Activated CD4-positive, alpha-beta T cell treated with anti-CD3 and anti-CD28 coated beads, Interleukin-2, amount 50 U/mL, for 1 hour (primary cell): ENCODE measurements around the gene CYSLTR2.
"Not testable (repeated sequence)": the region's sequence is repeated elsewhere in the genome, so short reads cannot be mapped to it uniquely, and the experiment has no call there.

Source experiments
- DNase-seq: peaks from one replicate; pipeline ENCODE4 v3.0.0-alpha.2; 2020

The CYSLTR2 gene

DNA sequence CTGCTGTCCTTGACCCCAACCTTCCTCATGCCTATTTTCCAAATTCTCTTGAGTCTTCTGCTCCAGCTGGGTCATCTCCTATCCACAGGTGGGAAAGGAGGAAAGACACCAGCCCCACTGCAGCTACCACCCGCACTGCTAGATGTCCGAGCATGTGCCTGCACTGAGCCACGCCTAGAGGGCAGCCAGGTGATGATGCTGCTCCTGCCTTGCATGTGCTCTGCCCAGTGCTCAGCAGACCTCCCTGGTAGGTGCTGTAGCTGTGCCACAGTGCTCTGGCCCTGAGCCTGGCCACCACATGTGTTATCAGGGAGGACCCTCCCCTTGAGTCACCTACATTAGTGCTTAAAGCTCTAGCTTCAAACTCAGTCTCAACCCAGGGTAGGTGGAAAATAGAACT lies 6.9 kb upstream of the CYSLTR2 start:
- no peak for DNase-seq

DNA sequence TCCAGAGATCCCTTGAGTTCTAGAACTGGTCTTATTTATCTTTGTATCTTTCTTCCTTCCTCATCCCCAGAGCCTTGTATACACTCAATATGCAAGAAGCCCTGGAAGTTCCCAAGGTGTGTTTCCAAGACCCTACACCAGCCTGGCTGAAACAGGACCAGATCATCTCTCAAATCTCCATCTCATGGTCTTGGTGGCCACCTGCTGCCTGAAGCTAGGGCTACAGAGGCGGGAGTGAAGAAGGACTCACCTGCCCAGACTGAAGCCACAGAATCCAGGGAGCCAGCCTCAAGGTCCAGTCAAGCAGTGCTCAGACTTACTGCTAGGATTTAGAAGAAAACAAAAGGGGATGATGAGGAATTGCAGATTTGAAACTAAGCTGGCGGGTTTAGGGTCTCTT lies 6.1 kb upstream of the CYSLTR2 start:
- no peak for DNase-seq

DNA sequence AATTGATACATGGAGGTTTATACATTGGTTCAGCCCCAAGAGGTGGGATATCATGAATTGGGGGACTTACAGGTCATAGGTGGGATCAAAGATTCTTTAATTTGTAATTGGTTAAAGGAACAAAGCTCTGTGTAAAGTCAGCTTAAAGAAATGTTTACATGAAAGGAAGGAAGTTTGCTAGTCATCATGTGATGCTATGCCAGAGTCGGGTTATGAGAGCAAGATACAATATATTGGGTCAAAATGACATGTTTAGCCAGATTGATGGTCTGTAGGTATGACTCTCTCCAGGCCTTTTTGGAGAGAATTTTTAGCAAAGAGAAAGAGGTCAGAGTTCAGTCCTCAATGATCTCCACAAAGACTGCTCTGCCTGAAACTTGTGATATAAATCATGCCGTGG lies 5.3 kb upstream of the CYSLTR2 start:
- no peak for DNase-seq

DNA sequence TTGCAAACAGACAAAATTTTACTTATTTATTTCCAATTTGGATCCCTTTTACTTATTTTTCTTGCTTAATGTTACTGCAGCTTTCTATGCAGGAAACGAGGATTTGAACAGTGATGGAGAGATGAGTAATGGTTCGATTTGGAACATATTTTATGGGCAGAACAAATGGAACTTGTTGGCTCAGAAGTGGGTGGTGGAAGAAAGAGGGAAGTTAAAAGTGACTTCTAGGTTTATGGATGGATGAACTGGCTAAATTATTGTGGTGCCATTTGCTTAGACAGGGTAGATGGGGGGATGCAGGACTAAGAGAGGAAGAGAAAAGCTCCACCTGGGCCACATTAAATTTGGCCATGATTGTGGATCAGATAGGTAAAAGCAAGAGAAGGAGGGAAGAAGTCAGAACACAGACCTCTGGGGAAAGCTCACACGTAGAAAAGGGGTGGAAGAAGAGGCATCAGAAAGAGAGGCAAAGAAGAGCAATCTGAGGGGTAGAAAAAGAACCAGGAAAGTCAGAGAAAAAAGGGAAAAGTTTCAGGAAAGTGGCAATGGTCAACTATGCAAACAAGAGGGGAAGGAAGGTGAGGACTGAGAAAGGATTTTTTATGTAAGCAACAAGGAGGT lies 768 bp upstream of the CYSLTR2 start:
- DNase-seq = no peak

DNA sequence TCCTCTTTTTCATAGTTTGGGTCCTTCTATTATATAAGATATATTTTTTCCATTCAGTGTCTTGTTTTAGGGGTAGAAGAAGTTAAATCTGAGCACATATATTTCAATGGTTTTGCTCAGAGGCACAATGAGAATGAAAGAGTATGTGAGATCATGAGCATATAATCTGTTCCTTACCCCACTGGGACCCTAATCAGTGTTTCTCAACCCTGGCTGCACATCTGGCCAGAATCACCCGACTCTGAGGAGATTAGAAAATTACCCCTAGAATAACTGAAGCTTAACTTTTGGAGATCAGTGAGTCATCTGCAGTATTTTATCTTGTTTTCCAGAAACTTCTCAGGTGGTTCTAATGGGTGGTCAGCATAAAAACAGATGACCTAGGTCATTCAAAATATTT lies 782 bp downstream of the CYSLTR2 start:
- no peak for DNase-seq

DNA sequence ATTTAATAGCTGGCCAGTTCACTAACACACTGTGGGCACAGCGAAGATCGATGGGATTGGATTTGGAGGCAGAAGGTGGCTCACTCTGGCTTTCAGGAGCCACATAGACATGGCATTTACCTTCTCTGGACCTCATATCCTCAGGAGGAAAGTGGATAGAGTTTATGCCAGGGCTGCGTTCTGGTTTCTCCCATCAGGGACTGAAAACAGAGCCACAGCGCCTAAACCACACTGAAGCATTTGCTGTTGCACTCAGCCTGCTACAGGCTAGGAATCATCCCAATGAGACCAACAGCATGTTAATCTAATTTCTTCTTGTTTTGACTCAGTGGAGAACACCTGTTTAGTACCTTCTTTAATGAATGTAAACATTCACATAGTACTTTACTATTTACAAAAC lies 1.6 kb downstream of the CYSLTR2 start:
- DNase-seq = no peak

DNA sequence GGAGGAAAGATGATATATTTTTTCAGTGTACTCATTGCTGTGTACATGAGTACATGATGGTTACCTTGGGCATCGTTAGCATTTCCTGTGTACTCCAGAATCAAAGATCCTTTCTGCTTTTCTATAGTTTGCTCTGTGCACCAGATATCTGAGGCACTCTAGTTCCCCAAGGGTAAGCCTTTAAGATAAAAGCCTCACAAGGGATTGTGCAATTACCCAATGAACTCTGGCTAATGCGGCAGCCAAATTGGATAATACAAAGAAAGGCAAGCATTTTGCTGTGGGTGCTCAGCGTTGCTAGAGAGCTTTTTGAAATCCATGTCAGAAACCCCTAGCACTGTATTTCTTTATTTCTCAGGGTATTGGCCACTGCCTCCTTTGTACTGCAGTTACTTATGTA lies 2.9 kb downstream of the CYSLTR2 start:
- no peak for DNase-seq

DNA sequence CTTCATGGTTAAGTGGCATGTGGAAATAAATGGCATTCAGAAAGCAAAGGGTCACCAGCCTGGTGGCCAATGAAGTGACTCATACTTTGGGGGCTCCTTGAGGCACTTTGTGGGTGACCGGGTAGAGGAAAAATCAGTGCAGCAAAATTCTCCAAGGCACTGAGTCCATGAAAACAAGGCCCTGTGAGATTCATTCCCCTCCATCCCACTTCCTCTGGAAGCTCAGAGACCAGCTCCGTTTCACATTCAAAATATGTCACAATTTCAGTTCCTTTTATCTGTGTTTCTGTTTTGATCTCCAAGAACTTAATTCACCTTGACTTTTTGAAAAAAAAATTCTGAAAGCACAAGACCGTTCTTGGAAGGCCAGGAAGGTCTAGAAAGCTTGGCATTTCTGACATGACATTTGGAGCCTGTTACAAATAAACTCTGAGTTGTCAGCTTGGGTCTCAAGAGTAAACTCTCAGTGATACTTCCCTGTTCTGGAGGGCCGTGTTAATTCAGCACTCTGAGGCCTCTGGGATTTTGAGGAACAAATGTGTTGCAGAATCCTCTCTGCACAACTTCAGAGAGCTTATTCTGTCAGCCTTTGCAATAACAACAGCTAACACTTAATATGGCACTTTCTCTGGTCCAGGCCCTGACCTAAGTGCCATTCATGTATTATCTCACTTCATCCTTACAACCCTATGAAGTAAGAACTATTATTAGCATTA lies 6.8 kb downstream of the CYSLTR2 start:
- DNase-seq = no peak

DNA sequence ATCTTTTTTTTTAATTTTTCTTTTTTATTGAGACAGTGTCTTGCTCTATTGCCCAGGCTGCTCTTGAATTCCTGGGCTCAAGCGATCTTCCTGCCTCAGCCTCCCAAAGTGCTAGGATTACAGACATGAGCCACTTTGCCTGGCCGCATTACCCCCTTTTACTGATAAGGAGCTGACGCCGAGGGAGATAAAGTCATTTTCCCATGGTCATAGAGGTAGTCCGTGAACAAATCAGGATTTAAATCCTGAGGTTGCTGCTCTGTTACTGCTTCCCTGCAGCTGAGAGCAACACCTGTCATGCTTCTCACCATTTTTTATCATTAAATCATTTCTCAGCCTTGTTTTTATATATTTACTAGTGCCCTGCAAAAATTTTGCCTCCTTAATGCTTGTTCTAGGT lies 7.4 kb downstream of the CYSLTR2 start:
- DNase-seq = no peak

DNA sequence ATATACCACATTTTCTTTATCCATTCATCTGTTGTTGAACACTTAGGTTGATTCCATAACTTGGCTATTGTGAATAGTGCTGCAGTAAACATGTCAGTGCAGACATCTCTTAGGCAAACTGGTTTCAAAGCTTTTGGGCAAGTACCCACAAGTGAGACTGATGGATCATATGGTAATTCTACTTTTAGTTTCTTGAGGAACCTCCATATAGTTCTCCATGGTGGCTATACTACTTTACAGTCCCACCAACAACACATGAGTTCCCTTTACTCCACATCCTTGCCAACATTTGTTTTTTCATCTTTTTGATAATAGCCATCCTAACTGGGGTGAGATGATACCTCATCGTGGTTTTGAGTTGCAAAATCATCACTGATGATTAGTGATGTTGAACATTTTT lies 8.5 kb downstream of the CYSLTR2 start:
- DNase-seq = no peak

DNA sequence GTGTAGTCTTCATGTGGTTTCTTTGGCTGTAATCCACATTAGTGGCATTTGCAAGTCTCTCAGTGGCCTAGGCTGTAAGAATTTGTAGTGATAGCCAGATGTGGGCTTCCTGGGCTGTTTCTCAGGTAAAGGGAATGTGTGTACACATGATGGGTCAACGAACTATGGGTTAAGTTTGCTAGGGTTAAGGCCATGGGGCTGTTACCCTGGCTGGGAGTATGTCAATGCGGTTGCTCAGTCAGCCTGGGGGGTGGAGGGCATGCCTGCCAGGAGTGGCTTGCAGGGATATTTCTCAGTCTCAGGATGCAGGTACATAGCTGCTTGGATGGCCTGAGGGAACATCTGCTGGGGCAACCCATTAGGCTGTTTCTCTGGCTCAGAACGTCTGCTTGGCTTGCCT lies 13.4 kb downstream of the CYSLTR2 start:
- DNase-seq = no peak

DNA sequence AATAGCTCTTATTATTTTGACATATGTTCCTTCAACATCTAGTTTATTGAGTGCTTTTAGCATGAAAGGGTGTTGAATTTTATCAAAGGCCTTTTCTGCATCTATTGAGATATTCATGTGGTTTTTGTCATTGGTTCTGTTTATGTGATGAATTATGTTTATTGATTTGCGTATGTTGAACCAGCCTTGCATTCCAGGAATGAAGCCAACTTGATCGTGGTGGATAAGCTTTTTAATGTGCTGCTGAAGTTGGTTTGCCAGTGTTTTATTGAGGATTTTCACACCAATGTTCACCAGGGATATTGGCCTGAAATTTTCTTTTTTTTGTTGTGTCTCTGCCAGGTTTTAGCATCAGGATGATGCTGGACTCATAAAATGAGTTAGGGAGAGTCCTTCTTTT lies 17.7 kb downstream of the CYSLTR2 start:
- not testable (repeated sequence) for DNase-seq

DNA sequence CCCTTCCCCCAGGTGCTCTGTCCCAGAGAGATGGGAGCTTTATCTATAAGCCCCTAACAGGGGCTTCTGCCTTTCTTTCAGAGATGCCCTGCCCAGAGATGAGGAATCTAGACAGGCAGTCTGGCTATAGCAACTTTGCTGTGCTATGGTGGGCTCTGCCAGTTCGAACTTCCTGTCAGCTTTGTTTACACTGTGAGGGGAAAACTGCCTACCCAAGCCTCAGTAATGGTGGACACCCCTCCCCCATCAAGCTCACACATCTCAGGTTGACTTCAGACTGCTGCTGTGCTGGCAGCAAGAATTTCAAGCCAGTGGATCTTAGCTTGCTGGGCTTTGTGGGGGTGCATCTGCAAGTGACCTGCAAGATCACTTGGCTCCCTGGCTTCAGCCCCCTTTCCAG lies 21.5 kb downstream of the CYSLTR2 start:
- DNase-seq = no peak

DNA sequence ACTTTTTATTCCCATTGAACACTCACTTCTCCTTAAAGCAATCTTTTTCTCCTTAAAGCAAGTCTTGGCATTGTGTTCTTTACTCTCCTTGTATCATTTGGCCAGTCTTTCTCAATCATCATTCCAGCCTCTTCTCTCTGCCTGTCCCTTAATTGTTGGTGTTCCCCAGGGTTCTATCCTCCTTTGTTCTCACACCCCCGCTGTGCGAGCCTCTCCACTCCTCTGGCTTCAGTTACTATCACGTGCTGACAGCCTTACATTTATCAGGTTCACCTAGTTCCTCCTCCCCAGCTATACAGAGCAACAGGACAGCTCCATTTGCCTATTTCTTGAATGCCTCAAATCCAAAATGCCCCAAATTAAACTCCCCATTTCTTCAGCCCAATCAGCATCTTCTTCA lies 24.6 kb downstream of the CYSLTR2 start:
- no peak for DNase-seq

DNA sequence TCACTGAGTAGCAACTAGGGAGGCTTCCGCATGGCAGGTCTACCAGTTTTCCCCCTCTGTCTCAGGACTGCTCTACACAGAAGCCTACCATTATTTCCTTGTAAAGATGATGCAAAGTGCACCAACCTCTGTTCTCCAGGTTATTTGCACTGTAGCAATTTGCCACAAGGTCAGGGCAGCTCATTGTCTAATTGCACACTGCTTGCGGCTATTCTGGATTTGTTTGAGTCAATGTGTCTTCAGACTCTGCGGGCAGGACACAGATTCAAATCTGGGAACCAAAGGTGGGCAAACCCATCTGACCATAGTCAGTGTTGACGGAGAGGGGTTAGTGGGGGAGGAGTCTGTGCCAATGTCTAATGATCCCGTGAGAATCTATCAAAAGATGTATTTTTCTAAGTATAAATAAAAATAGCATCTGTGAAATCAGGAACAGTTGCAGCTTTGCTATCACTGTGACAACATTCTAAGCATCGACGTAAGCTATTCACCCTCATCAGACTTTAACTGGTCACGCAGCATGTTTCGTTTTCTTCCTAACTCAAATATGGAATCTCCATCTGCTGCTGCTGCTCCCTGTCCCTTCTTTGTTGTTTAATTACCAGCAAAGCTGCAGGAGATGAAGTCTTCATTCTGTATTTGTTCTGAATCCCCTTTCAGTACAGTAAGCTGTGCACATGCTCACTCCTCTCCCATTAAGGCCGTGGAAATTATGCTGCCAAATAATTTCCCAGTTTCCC lies 26.4 kb downstream of the CYSLTR2 start:
- no peak for DNase-seq

DNA sequence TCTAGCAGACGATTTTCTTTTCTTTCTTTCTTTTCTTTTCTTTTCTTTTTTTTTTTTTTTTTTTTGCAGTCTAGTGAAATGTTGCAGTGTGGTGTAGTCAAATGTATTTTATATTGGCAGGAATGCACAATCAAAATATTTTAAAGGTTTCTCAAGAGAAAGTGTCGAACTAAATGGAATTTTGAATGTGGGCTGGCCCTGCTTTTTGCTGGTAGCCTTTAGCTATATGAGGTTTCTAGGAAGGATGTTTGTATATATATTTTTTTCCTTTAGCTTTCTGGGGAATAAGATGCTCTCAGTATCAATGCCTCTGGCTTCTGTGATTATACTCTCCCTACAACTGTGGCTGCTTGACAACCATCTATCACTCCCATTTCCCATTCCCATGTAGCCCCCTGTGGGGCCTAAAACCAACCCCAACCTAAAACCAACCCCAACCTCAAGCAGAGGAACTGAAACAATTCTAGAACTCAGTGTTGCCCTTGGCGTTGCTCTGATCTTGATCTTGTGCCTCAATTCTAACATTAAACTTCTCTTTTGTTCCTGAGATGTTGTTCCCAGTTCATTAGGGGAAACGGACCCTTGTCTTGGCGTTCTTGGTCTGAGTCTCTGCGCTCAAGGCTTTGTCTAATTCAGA lies 27.1 kb downstream of the CYSLTR2 start:
- no peak for DNase-seq

DNA sequence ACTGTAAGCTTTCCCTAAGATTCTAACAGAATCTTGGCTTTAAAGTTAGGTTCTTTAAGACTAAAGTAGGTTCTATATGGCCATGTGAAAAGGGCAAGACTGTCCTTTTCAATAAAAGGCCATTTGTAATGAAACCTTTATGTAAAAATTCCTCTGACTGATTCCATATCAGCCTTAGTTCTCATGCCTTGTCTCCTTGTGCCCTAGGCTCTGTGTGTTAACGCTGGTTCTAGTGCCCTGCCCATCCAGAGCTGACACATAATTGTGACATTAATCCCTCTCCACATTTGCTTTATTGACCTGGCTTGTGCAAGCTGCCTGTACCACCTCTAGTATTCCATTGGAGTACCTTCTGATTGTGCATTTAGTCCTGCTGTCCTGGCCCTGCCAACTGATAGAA lies 28.2 kb downstream of the CYSLTR2 start:
- no peak for DNase-seq

DNA sequence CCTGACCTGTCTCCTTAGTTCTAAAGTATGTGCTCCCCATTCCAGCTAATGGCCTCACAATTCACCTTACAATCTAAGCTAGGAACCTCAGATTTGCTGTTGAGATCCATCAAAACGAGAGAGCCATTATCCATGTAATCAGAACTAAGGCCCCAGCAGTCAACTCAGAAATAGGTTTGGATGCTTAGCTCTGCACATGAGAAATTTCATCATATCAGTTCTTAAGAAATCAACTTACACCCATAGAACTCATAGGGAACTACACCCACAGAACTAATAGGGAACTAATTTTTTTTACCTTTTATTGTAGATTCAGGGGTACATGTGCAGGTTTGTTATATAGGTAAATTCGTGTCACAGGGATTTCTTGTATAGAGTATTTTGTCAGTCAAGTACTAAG lies 28.7 kb downstream of the CYSLTR2 start:
- no peak for DNase-seq

DNA sequence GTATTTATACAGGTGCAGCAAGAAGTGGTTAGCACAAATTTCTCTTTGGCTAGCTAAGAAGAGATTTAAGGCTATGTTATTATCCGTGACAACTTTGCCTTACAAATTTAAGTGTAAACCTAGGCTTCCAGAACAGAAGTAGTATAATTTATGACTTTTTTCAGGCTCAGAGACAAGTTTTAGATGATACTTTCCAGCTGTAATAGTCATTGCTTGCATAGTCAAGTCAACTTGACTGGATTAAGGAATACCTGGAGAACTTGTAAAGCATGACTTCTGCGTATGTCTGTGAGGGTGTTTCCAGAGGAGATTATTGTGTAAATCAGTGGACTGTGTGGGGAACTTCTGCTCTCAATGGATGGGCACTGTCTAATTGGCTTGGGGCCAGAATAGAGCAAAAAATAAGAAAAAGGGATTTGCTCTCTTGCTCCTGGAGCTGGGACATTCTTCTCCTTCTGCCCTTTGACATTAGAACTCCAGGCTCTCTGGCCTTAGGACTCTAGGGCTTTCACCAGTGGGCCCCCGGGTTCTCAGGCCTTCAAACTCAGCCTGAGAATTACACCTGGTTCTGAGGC lies 33.0 kb downstream of the CYSLTR2 start:
- DNase-seq = no peak

DNA sequence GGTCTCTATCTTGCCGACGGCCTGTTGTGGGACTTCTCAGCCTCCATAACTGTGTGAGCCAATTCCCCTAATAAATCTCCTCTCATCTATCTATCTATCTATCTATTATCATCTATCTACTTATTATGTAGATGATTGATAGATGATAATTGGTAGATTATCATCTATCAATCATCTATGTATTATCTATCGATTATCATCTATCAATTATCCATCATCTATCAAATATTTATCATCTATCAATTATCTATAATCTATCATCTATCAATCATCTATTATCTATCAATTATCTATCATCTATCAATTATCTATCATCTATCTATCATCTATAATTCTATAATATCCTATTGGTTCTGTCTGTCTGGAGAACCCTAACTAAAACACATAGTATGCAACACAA lies 33.5 kb downstream of the CYSLTR2 start:
- DNase-seq = no peak

DNA sequence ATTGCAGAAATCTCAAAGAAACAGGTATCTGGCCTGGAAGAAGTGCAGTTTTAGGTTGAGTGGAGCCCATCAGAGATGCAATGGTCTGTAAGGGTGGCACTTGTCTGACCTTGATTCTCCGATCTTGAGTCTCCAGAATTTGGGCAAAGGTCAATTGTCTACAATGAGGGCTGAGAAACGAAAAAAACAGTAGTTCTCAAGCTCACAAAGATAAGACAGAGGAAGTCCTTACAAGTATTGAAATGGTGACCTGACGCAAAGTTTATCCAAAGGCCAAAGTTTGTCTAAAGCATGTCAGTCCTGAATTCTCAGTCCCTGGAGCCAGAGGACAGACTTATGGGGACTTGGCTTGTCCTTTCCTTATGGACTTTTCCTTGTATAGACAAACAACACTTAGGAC lies 40.3 kb downstream of the CYSLTR2 start:
- no peak for DNase-seq

DNA sequence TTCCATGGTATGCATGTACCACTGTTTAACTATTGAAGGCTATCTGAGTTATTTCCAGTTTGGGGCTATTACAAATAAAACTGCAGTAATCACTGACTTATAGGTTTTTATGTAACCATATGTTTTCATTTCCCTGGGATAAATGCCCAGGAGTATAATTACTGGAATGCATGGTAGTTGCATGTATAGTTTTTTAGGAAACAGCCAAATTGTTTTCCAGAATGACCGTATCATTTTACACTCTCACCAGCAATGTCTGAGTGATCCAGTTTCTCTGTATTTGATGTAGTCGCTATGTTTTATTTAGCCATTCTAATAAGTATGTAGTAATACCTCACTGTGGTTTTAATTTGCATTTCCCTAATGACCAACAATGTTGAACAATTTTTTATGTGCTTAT lies 42.0 kb downstream of the CYSLTR2 start:
- DNase-seq = no peak

DNA sequence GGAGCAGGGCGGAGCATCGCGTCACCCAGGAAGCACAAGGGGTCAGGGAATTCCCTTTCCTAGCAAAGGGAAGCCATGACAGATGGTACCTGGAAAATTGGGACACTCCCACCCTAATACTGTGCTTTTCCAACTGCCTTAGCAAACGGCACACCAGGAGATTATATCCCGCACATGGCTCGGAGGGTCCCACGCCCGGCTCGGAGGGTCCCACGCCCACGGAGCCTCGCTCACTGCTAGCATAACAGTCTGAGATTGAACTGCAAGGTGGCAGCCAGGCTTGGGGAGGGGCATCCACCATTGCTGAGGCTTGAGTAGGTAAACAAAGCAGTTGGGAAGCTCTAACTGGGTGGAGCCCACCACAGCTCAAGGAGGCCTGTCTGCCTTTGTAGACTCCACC lies 42.9 kb downstream of the CYSLTR2 start:
- not testable (repeated sequence) for DNase-seq

DNA sequence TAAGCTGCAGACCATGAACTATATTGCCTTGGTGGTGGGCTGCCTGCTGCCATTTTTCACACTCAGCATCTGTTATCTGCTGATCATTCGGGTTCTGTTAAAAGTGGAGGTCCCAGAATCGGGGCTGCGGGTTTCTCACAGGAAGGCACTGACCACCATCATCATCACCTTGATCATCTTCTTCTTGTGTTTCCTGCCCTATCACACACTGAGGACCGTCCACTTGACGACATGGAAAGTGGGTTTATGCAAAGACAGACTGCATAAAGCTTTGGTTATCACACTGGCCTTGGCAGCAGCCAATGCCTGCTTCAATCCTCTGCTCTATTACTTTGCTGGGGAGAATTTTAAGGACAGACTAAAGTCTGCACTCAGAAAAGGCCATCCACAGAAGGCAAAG lies 53.7 kb downstream of the CYSLTR2 start:
- DNase-seq = no peak
